SK-N-SH treated with all-trans-retinoic acid at 6 μM for 48 hours (cell line): Measurements from ENCODE around the gene UHRF2.

ENCODE experiments used
- ATAC-seq: fragments of 200-7000 bp; cut with Tn5 transposase; 3 replicates; pipeline ENCODE4 v1.9.1; 2020; ENCODE audit warnings: mild to moderate bottlenecking, moderate library complexity
- ARNTL ChIP-seq: fragments of 450-650 bp; formaldehyde crosslinking; IDR thresholded peaks from 2 replicates; pipeline ENCODE4 v1.5.0; 2020; ENCODE audit warnings: low read depth, mild to moderate bottlenecking, moderate library complexity, borderline replicate concordance
- BACH2 ChIP-seq: fragments of 250-450 bp; sonication (Bioruptor Pico); IDR thresholded peaks from 2 replicates; pipeline ENCODE4 v1.9.0; 2021; ENCODE audit warnings: mild to moderate bottlenecking, borderline replicate concordance
- CREB5 ChIP-seq: fragments of 250-450 bp; sonication (Bioruptor Pico); IDR thresholded peaks from 2 replicates; pipeline ENCODE4 v1.5.1; 2020; ENCODE audit warnings: low read depth, mild to moderate bottlenecking, moderate library complexity
- CSDC2 ChIP-seq: fragments of 250-450 bp; sonication (Bioruptor Pico); IDR thresholded peaks from 2 replicates; pipeline ENCODE4 v1.5.0; 2020; ENCODE audit warnings: mild to moderate bottlenecking, moderate library complexity
- CSRNP3 ChIP-seq: fragments of 250-450 bp; sonication (Bioruptor Pico); IDR thresholded peaks from 2 replicates; pipeline ENCODE4 v1.5.1; 2021; ENCODE audit warnings: mild to moderate bottlenecking, moderate library complexity
- GLIS3 ChIP-seq: fragments of 250-450 bp; sonication (Bioruptor Pico); IDR thresholded peaks from 2 replicates; pipeline ENCODE4 v1.5.0; 2020; ENCODE audit warnings: mild to moderate bottlenecking, moderate library complexity
- ISL1 ChIP-seq: fragments of 250-450 bp; sonication (Bioruptor Pico); IDR thresholded peaks from 2 replicates; pipeline ENCODE4 v2.1.2; 2022; ENCODE audit warnings: mild to moderate bottlenecking, moderate library complexity
- OSR1 ChIP-seq: fragments of 250-450 bp; sonication (Bioruptor Pico); IDR thresholded peaks from 2 replicates; pipeline ENCODE4 v1.8.0; 2022; ENCODE audit warnings: moderate library complexity, mild to moderate bottlenecking, inconsistent platforms
- PATZ1 ChIP-seq: fragments of 250-450 bp; sonication (Bioruptor Pico); IDR thresholded peaks from 2 replicates; pipeline ENCODE4 v1.8.0; 2020; ENCODE audit warnings: mild to moderate bottlenecking, moderate library complexity, borderline replicate concordance
- POU6F1 ChIP-seq: fragments of 250-450 bp; sonication (Bioruptor Pico); IDR thresholded peaks from 2 replicates; pipeline ENCODE4 v1.8.0; 2021; ENCODE audit warnings: low read depth, mild to moderate bottlenecking, moderate library complexity, borderline replicate concordance
- PPARA ChIP-seq: fragments of 250-450 bp; sonication (Bioruptor Pico); IDR thresholded peaks from 2 replicates; pipeline ENCODE4 v1.5.0; 2020; ENCODE audit warnings: mild to moderate bottlenecking, borderline replicate concordance
- RARB ChIP-seq: fragments of 250-450 bp; sonication (Bioruptor Pico); IDR thresholded peaks from 2 replicates; pipeline ENCODE4 v1.8.0; 2021; ENCODE audit warnings: mild to moderate bottlenecking, moderate library complexity
- SNAI2 ChIP-seq: fragments of 250-450 bp; sonication (Bioruptor Pico); IDR thresholded peaks from 2 replicates; pipeline ENCODE4 v1.5.0; 2020; ENCODE audit warnings: mild to moderate bottlenecking, moderate library complexity
- TCF4 ChIP-seq: fragments of 250-450 bp; sonication (Bioruptor Pico); IDR thresholded peaks from 2 replicates; pipeline ENCODE4 v1.8.0; 2021; ENCODE audit warnings: mild to moderate bottlenecking, moderate library complexity, borderline replicate concordance
- TOX ChIP-seq: fragments of 250-450 bp; sonication (Bioruptor Pico); IDR thresholded peaks from 2 replicates; pipeline ENCODE4 v1.8.0; 2021; ENCODE audit warnings: mild to moderate bottlenecking, moderate library complexity, borderline replicate concordance
- TSHZ2 ChIP-seq: fragments of 250-450 bp; sonication (Bioruptor Pico); IDR thresholded peaks from 2 replicates; pipeline ENCODE4 v1.5.0; 2020; ENCODE audit warnings: mild to moderate bottlenecking, moderate library complexity
- ZC3H10 ChIP-seq: fragments of 250-450 bp; sonication (Bioruptor Pico); IDR thresholded peaks from 2 replicates; pipeline ENCODE4 v1.5.1; 2021; ENCODE audit warnings: mild to moderate bottlenecking, moderate library complexity
- ZNF565 ChIP-seq: fragments of 450-650 bp; formaldehyde crosslinking; conservative IDR thresholded peaks from 2 replicates; pipeline ENCODE4 v1.5.0; 2020; ENCODE audit warnings: low read depth, mild to moderate bottlenecking, moderate library complexity
- ZNF8 ChIP-seq: fragments of 450-650 bp; formaldehyde crosslinking; IDR thresholded peaks from 2 replicates; pipeline ENCODE4 v1.5.0; 2020; ENCODE audit warnings: mild to moderate bottlenecking, moderate library complexity

Gene UHRF2

GRCh38 chr9:6441269-6441668 lies 28.3 kb downstream of the UHRF2 start:
- ATAC-seq: peak; percentile 57; the same call in 2 of the 3 replicates
- TF ChIP-seq POU6F1: no peak
- no peak for TF ChIP-seq ISL1 (CRISPR knock-in tag)
- no peak for TF ChIP-seq OSR1 (CRISPR knock-in tag)
- TF ChIP-seq BACH2: no peak
- no peak for TF ChIP-seq ZNF8 (CRISPR knock-in tag)
- TF ChIP-seq ARNTL (CRISPR knock-in tag): no peak
- TF ChIP-seq TOX (CRISPR knock-in tag): no peak
- TF ChIP-seq TSHZ2 (CRISPR knock-in tag): no peak
- TF ChIP-seq TCF4: no peak

GRCh38 chr9:6443661-6444060 lies 30.7 kb downstream of the UHRF2 start:
- TF ChIP-seq PPARA (CRISPR knock-in tag) (no peak), OSR1 (CRISPR knock-in tag) (no peak), ARNTL (CRISPR knock-in tag) (no peak), POU6F1 (no peak), CSRNP3 (CRISPR knock-in tag) (no peak), PATZ1 (CRISPR knock-in tag) (no peak), ZNF565 (CRISPR knock-in tag) (no peak), ZC3H10 (CRISPR knock-in tag) (no peak), TOX (CRISPR knock-in tag) (no peak)

GRCh38 chr9:6444128-6444527 lies 31.1 kb downstream of the UHRF2 start:
- no peak for TF ChIP-seq GLIS3 (CRISPR knock-in tag)
- TF ChIP-seq CSDC2 (CRISPR knock-in tag): no peak
- TF ChIP-seq PPARA (CRISPR knock-in tag): no peak
- TF ChIP-seq CREB5: no peak
- no peak for TF ChIP-seq BACH2
- no peak for TF ChIP-seq RARB (CRISPR knock-in tag)
- no peak for TF ChIP-seq ZC3H10 (CRISPR knock-in tag)
- TF ChIP-seq ARNTL (CRISPR knock-in tag): no peak
- TF ChIP-seq ZNF565 (CRISPR knock-in tag): no peak
- no peak for TF ChIP-seq SNAI2 (CRISPR knock-in tag)
- TF ChIP-seq ISL1 (CRISPR knock-in tag): no peak
- TF ChIP-seq, all 23 proteins: peak for 0
- ATAC-seq: no peak

More at GRCh38 chr9:6443661-6444060, 30.7 kb downstream of the UHRF2 start:
- ATAC-seq: peak; percentile 80
